Fibroblast of skin of left biceps (primary cell): ENCODE measurements around the gene MGMT.
"Not testable (repeated sequence)": the region's sequence is repeated elsewhere in the genome, so short reads cannot be mapped to it uniquely, and the experiment has no call there.

Experiments used
- DNase-seq, 2 experiments: peaks; one replicate each; pipeline ENCODE4 v3.0.0-alpha.2; 2013; ENCODE audit warnings: low read depth in 2 of 2

The MGMT gene

DNA sequence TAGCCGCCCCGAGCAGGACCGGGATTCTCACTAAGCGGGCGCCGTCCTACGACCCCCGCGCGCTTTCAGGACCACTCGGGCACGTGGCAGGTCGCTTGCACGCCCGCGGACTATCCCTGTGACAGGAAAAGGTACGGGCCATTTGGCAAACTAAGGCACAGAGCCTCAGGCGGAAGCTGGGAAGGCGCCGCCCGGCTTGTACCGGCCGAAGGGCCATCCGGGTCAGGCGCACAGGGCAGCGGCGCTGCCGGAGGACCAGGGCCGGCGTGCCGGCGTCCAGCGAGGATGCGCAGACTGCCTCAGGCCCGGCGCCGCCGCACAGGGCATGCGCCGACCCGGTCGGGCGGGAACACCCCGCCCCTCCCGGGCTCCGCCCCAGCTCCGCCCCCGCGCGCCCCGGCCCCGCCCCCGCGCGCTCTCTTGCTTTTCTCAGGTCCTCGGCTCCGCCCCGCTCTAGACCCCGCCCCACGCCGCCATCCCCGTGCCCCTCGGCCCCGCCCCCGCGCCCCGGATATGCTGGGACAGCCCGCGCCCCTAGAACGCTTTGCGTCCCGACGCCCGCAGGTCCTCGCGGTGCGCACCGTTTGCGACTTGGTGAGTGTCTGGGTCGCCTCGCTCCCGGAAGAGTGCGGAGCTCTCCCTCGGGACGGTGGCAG is at the start of gene MGMT:
MGMT (plus strand) TSS at position 539 of the 656 bp plus-strand sequence.
- DNase-seq: peak; percentile 66 to 67

DNA sequence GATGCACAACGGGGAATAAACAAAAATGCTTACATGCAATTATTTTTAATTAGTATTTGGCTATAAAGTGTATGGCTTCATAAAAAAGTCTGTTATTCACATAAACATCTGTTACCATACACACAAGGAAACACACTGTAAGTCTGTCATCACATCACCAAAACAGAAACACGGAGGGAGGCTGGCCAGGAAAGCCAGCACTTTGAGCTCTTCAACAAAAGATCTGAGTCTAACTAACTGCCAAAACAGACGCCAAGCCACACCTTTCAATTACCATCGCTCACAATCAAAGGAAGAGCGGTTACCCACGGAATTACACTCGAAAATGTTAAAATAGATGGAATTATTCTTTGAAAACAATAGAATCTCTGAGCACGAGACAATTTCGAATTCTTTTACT is 49.2 kb upstream of the MGMT start:
- DNase-seq: no peak

DNA sequence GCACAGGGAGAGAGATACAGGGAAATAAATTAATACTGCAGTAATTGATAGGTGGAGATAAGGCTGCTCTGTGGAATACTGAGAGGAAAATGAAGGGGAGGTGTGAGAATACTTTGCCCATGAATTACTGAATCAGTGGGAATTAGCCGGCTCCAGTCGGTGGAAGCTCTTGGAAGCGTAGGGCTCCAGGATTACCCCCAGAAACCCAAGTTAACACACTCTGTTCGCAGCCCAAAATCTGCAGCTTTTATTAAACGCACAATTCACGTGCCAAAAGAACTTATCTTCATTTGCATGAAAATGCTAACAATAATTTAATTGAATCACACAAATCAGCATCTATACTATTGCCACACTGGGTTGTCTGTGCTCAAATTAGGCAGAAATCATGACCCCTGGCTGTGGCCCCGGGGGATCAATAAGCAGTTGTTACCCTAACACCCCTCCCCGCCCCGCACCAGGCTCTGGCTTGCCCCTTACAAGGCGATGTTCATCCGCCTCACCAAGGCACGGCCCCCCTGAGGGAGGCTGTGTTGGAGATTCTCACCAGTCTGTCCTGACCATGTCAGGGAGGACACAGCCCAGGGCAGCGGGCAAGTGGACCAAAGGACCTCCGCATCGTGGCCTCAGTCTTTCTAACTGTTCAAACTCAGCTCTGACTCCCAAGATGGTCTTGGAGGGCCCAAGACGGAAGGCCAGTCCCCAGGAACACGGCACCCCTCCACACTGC is 48.4 kb upstream of the MGMT start:
- no peak for DNase-seq

GRCh38 chr10:129419397-129419796 is 47.6 kb upstream of the MGMT start:
- DNase-seq: no peak

DNA sequence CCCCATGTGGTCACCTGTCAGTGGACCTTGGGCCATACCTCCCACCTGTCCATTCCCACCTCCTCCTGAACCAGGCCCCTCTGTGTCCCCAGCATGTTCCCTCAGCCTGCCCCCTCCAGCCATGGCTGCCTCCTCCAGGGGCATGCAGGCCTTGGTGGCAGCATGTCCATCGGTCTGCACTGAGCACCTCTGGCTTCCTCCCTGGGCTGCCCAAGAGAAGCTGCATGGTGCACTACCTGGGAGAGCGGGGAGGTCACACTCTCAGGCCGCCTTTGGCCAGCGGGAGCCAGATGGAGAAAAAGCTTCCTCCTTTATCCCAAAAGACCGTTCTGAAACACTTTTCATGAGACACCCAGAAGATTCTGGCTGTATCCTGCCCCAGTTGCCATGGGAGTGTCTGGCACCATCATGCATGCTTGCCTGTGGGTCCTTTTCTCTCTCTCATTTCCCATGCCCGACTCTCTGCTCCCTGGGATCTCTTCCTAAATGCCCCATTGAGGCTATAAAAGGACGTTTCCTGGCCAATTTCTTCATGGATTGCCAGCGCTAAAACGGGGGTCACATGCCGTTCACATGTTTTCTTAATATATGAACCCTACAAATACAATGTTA is 45.5 kb upstream of the MGMT start:
- no peak for DNase-seq

GRCh38 chr10:129424978-129425377 is 42.1 kb upstream of the MGMT start:
- DNase-seq: no peak

DNA sequence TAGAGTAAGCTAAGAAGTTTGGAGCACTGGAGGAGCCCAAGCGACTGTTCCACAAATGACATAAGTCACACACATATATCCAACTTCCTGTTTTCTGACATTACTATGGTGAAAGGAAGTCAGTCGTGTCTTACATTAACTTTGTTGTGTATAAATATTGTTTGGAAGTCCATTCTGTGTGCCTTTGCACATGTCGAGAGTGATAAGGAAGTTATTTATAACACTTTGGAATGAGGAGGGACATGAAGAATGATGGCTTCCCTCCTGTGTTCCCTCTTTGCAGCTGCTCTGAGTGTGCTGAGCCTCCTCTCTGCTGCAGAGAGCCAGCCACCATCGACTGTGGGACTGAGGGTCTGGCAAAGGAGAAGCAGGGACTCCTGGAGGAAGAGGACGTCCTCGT is 40.4 kb upstream of the MGMT start:
- DNase-seq: no peak

DNA sequence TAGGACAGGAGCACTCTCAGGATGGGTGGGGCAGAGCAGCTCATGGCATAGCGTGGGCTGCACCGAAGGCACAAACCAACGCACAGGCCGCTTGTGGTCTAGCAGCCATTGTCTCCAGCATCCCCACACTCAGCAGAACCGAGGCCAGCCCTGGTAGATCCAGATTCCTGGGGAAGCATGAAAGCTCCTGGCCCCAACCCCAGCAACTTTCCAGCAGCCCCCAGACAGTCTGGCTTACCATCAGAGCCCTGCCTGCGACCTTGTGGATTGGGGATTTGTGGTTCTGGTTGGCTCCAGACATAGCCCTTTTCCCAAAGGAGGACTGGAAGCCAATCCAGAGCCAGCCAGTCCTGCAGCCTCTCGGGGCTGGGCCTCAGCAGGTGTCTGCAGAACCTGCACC is 33.8 kb upstream of the MGMT start:
- no peak for DNase-seq

DNA sequence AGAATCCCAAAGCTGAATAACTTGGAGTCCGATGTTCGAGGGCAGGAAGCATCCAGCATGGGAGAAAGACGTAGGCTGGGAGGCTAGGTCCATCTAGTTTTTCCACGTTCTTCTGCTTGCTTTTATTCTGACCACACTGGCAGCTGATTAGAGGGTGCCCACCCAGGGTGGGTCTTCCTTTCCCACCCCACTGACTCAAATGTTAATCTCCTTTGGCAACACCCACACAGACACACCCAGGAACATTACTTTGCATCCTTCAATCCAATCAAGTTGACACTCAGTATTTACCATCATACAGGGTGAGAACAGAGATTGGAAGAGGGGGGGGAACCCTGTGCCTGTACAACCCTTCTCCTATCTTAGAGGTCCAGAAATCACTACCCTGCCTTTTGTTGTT is 31.3 kb upstream of the MGMT start:
- DNase-seq: not testable (repeated sequence)

DNA sequence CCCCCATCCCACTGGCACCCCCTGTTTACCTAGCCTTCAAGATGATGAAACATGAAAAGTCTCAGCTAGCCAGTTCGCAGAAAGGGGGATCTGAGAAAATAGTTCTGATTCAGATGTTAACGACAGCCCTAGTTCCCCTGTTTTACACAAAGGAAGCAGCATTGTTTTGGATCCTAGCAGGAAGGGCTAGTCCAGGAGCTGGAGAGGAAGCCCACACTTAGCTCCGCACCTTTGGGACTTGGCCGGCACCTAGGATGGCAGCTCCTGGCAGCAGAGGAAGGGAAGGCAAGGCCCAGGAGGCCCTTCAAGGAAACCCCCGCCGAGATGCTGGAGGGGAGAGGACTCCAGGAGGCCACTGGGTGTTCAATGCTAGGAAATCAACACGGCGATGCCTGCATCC is 29.0 kb upstream of the MGMT start:
- DNase-seq: no peak

- DNase-seq: no peak
Observed at GRCh38 chr10:129440247-129440646, 26.8 kb upstream of the MGMT start.

GRCh38 chr10:129440722-129441316 is 26.2 kb upstream of the MGMT start:
- no peak for DNase-seq

DNA sequence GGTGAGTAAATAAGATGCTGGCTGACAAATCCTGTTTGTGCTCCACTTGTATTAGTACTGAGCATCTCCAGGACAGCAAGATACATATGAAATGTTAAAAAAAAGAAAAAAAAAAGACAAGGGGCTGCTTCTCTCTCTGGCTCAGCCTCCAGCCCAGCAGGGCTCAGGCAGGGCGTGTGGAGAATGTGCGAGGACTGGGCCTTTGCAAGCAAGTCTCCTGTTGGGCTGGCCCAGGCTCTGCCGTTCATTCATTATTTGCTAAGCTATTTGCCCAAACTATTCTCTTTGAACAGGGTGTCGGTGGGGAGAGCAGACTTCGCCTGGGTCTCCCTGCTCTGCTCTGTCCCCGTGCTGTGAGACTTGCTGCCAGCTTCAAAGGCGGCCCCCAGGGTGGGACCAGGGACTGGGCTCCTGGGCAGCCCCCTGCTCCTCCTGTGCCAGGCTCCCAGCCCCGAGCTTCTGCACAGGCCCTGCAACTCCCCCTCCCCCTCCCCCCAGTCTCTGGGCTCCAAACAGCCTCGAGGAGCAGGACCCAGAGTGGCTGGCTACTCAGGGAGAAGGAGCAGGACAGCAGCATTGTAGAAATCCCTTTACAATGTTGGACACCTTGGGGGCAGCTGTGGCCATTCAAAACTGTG is 25.6 kb upstream of the MGMT start:
- no peak for DNase-seq

DNA sequence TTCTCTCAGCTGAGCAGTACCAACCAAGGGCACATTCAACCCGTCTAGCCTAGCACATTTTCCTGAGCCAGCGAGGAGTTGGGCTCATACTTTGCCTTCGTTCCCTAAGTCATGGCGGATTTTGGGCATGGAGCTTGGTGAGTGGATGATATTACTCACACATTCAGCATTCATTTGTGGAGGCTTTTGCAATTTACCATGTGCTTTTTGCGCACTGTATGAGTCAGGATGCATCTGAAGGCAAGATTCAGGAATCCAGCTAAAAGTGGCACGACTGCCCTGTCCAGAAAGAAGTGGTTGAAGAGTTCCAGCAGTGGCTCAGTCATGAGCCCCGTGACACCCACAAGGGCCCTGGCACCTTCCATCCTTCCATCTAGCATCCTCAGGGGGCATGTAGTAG is 24.2 kb upstream of the MGMT start:
- no peak for DNase-seq

DNA sequence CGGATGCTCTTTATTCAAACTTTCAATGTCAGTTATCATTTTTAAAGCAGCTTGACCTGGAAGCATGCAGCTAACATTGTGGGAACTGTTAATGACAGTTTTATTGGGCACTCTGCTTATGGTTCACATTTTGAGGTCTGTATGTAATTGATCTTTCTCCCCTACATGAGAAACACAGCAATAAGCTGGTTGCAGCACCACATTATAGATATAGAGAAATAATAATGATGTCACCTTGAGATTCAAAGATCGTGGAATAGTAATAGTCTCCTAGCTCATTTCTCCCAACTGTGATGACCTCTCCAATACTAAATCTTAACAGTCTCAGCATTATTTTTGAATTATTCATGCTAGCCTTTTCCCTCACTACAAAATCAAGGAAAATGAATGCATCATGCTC is 22.7 kb upstream of the MGMT start:
- DNase-seq: no peak

DNA sequence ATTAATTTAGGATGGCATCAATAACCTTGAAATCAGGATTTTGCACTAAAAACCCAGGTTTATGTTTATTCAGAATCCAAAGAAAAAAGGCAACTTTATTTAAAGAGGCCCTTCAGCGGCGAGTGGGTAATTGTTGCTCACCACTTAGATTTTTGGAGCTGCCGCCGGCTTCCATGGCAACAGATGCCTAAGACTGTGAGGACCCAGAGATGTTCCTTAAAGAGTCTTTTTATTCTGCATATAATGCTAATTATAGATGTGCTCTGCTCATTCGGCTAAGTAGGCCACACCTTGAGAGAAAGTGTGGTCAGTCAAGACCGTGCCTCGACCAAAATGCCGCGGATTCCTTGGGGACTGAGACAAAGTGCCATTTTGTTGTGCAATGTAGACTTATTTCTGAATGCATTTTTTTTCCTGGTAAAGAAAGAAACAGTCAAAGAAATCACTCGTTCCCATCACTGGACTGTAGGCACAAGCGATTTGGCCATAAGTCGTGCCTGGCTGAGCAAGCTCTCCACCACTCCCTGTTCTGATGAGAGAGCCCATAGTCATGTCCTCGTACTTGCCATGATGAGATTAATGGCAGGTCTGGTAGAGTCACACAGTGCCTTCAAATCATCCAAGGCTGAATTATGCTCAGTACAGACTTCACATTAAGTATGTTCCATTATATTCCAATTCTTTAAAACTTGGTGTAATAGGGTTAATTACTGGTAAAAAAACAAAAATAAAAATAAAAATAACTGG is 21.4 kb upstream of the MGMT start:
- DNase-seq: no peak

- no peak for DNase-seq
Observed at GRCh38 chr10:129446183-129446581, 20.9 kb upstream of the MGMT start.

GRCh38 chr10:129447486-129447885 is 19.6 kb upstream of the MGMT start:
- DNase-seq: no peak

DNA sequence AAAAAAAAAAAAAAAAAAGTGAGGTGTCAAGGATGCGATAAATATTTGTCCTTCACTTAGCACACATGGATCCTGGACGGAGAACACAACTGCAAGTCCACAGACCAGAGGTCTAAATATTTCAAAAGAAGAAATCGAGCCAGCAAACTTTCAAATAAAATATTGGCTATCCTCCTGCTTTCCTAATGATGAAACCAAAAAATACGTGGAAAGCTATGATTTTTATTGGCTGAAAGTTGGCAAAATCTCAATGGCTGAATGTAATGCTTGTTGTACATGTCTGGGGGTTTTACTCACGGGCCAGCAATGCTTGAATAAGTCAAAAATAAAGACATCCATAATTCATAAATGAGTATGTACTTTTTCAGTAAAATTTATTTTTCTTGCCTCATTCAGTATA is 19.0 kb upstream of the MGMT start:
- no peak for DNase-seq

DNA sequence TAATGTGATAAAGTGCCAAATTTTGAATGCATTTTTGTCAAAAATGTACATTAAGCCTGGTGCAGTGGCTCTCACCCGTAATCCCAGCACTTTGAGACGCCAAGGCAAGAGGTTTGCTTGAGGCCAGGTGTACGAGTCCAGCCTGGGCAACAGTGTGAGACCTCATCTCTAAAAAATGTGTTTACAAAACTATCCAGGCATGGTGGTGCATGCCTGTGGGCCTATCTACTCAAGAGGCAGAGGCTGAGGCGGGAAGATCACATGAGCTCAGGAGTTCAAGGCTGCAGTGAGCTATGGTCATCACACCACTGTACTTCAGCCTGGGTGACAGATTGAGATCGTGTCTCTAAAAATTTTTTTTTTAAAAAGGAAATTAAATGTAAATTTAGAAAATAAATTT is 18.5 kb upstream of the MGMT start:
- DNase-seq: no peak

DNA sequence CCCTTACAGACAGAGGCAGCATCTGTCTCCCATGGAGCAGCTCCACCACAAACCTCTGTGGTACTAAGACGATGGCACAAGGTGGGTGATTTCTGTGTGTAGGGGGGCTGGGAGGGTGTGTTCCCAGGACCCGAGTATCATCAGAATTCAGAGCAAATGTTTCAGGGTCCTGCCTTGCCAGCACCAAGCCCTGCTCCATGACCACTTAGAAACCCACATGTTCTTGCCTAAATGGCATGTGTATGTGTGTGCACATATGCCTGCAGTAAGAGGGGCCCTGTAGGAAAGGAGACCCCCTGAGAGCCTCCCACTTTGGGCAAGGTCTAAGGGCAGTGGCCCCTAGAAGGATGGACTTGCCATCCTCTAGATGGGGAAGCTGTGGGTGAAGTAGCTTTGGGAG is 17.1 kb upstream of the MGMT start:
- no peak for DNase-seq

DNA sequence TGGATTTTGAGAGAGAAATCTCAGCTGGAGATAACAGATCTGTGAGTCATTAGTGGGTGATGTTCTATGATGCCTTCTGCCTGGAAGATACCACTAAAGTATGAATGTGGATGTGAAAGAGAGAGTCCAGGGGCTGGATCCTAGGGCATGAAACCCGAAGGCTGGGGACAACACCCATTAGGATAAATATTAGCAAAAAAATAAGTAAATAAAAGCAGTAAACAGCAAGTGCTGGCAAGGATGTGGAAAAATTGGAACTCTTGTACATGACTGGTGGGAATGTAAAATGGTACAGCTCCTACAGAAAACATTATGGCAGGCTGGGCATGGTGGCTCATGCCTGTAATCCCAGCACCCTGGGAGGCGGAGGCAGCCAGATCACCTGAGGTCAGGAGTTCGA is 16.6 kb upstream of the MGMT start:
- DNase-seq: no peak
